Esophagus (tissue), 2 donors: ENCODE results near the gene MYLK3. TPM values are rescaled to one million over a fixed set of nuclear protein-coding genes. Genes with fewer than 3 reads are reported as not detected.

Experiments used
- polyA plus RNA-seq, 2 donors: library from polyadenylated mRNA; stranded (reverse); fragments of 200-250 nt; gene quantifications; one replicate each; pipeline ENCODE4 v1.2.3, GENCODE V29; 2013
- donor health status: healthy with polysubstance abuse.
- donor health status: Bipolar disorder and iron deficiency.

Gene MYLK3
- polyA plus RNA-seq, 2 donors = 0.04 to 0.08 TPM

Other genes starting within 250 kb of the MYLK3 start
- 1 to 10 TPM; 1.7 to 3.5 TPM for gene SHCBP1, start 127.0 kb downstream of the MYLK3 start, polyA plus RNA-seq
- 10 to 100 TPM; 17.4 to 35.3 TPM for gene VPS35, start 59.2 kb downstream of the MYLK3 start, polyA plus RNA-seq
- 1 to 10 TPM; 7.7 to 9.0 TPM for gene ORC6, start 58.7 kb downstream of the MYLK3 start, polyA plus RNA-seq
- gene C16orf87, start 82.8 kb upstream of the MYLK3 start, polyA plus RNA-seq = 1 to 10 TPM; 3.6 to 3.7 TPM
- gene GPT2, start 136.0 kb upstream of the MYLK3 start, polyA plus RNA-seq = 10 to 100 TPM; 53.8 to 65.8 TPM
- 10 to 100 TPM; 31.1 to 39.2 TPM for gene DNAJA2, start 225.3 kb upstream of the MYLK3 start, polyA plus RNA-seq